ENCODE data around the gene CDC14C.

The CDC14C gene

DNA sequence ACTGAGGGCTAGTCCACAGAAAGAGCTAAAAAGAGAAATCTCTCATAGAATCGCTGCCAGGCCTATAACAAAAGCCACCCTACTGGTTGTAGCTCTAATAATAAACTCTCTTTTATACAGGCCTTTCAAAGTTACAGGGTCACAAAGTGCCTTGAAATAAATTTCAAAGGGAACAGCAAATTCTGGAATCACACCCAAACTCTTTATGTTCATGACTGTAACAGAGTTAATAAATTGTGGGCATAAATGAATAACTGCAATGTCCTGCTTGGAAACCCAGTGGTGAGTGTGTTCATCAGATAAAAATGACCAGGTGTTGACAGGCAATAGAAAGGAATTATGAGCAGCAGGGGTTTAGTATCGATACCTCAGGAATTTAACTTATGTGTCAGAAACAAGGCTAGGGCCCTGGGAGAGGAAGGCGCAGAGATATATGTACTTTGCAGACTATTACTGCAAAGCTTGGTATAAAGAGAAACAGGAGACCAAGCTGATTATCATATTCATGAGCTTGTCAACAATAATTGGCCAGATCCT, 9.3 kb downstream of the CDC14C start:
- Mint-ChIP-seq H3K36me3 (ENCODE audit: insufficient read depth) (no peaks in the 10 kb centered on the region), H3K9me3 (peaks cover 9% of the 10 kb centered on the region), H3K4me1 (no peaks in the 10 kb centered on the region), H3K27me3 (no peaks in the 10 kb centered on the region), H3K27ac (ENCODE audit: low read depth) (no peak overlapping the region), H3K4me3 (no peak overlapping the region)
- no peak for ATAC-seq (replicated peaks; ENCODE audit: extremely low read depth, poor library complexity, severe bottlenecking)
- no peak for DNase-seq (ENCODE audit: low spot score in 2 of 2)

GRCh38 chr7:48938539-48939295, 14.4 kb downstream of the CDC14C start:
- Mint-ChIP-seq H3K27ac (ENCODE audit: low read depth) (no peak overlapping the region), H3K27me3 (no peaks in the 10 kb centered on the region), H3K9me3 (peaks cover 14% of the 10 kb centered on the region), H3K36me3 (ENCODE audit: insufficient read depth) (no peaks in the 10 kb centered on the region), H3K4me1 (no peaks in the 10 kb centered on the region), H3K4me3 (no peak overlapping the region)
- DNase-seq (ENCODE audit: low spot score in 2 of 2) (no peak), ATAC-seq (replicated peaks; ENCODE audit: extremely low read depth, poor library complexity, severe bottlenecking) (no peak)

- no peak for DNase-seq (ENCODE audit: low spot score in 2 of 2)
- H3K27me3 Mint-ChIP-seq: no peaks in the 10 kb centered on the region
These were observed 19.1 kb downstream of the CDC14C start for GRCh38 chr7:48943279-48943990.

DNA sequence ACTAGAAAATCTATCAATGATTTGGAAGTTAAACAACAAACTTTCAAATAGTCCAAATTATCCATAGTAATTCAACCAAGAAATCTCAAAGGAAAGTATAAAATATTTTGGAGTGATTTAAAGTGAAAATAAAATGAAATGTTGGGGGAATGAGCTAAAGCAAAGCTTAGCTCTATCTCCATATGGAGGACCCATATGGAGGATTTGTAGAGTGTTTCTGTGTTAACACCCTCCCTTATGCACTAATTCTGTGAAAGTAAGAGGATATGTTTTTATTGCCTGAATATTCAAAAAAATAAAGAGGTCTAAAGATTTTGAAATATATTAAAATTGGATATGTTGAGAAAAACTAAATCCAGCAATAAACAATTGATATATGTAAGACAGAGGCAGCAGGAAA, 31.6 kb downstream of the CDC14C start:
- Mint-ChIP-seq H3K27me3 (no peaks in the 10 kb centered on the region), H3K27ac (ENCODE audit: low read depth) (no peak overlapping the region), H3K9me3 (peaks cover 13% of the 10 kb centered on the region), H3K36me3 (ENCODE audit: insufficient read depth) (no peaks in the 10 kb centered on the region), H3K4me3 (no peak overlapping the region), H3K4me1 (no peaks in the 10 kb centered on the region)
- no peak for DNase-seq (ENCODE audit: low spot score in 2 of 2)
- ATAC-seq (replicated peaks; ENCODE audit: extremely low read depth, poor library complexity, severe bottlenecking): no peak

More at GRCh38 chr7:48943279-48943990, 19.1 kb downstream of the CDC14C start:
- Mint-ChIP-seq H3K4me1 (no peaks in the 10 kb centered on the region), H3K9me3 (peaks cover 11% of the 10 kb centered on the region), H3K27ac (ENCODE audit: low read depth) (no peak overlapping the region), H3K4me3 (no peak overlapping the region), H3K36me3 (ENCODE audit: insufficient read depth) (no peaks in the 10 kb centered on the region)
- no peak for ATAC-seq (replicated peaks; ENCODE audit: extremely low read depth, poor library complexity, severe bottlenecking)

DNA sequence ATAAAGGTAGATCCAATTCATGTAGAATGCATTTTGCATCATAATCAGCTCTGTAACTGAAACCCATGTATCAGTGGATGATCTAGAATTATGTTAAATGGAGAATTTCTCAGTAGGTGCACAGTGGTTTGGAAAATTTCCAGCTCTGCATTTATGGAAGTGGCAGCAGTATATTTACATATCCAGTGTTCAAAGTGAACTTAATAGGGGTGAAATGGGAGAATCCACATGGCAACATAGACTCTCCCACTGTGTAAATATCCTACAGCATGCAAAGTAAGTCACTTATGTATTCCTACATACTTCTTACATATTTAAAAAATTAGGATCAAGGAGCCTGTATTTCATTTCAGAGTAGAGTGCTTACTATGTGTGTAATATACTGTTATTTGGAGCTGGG, 35.3 kb downstream of the CDC14C start:
- H3K27me3 Mint-ChIP-seq: no peaks in the 10 kb centered on the region
- H3K4me1 Mint-ChIP-seq: no peaks in the 10 kb centered on the region

DNA sequence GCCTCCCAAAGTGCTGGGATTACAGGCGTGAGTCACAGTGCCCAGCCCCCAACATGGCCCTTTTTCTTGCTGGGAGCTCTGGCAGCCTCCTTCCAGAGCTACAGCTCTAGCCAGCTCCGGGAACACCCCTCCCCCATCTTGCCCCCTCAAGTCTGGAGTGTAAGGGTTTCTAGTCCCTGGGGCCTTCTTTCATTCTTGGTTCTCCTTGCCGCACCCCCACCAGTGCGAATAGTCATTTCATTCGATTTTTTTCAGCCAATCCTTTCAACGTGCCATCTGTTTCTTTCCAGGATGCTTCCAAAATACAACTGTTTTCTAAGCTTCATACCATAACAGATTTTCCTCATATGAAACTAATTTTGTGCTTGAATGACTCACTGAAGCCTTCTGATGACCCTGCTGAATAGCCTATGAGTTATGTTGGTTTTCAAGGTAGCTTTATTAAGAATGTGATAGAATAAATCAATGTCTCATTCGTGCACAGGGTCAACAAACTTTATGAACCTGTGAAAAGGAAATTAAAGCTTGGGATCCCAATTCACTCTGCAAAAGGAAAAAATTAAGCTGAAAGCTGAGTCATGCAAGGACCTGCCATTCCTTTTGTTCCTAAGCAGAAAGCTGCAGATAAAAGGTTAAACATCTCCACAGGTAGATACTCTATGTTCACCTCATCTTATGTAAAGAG, 38.6 kb downstream of the CDC14C start:
- DNase-seq (ENCODE audit: low spot score in 2 of 2): no peak
- Mint-ChIP-seq H3K4me3 (no peak overlapping the region), H3K27me3 (no peaks in the 10 kb centered on the region), H3K36me3 (ENCODE audit: insufficient read depth) (no peaks in the 10 kb centered on the region), H3K9me3 (no peaks in the 10 kb centered on the region), H3K4me1 (no peaks in the 10 kb centered on the region), H3K27ac (ENCODE audit: low read depth) (no peak overlapping the region)
- no peak for ATAC-seq (replicated peaks; ENCODE audit: extremely low read depth, poor library complexity, severe bottlenecking)

More for the DNA sequence above, 35.3 kb downstream of the CDC14C start:
- Mint-ChIP-seq H3K9me3 (no peaks in the 10 kb centered on the region), H3K27ac (ENCODE audit: low read depth) (no peak overlapping the region), H3K36me3 (ENCODE audit: insufficient read depth) (no peaks in the 10 kb centered on the region), H3K4me3 (no peak overlapping the region)
- DNase-seq (ENCODE audit: low spot score in 2 of 2) (no peak), ATAC-seq (replicated peaks; ENCODE audit: extremely low read depth, poor library complexity, severe bottlenecking) (no peak)

- no peak for ATAC-seq (replicated peaks; ENCODE audit: extremely low read depth, poor library complexity, severe bottlenecking)
- H3K27me3 Mint-ChIP-seq: no peaks in the 10 kb centered on the region
These were observed 39.7 kb downstream of the CDC14C start for GRCh38 chr7:48964074-48964473.

GRCh38 chr7:48971173-48971572, 46.8 kb downstream of the CDC14C start:
- DNase-seq (ENCODE audit: low spot score in 2 of 2) (no peak), ATAC-seq (replicated peaks; ENCODE audit: extremely low read depth, poor library complexity, severe bottlenecking) (no peak)
- no peaks in the 10 kb centered on the region for H3K27me3 Mint-ChIP-seq
- no peaks in the 10 kb centered on the region for H3K36me3 Mint-ChIP-seq (ENCODE audit: insufficient read depth)
- peaks cover 16% of the 10 kb centered on the region for H3K9me3 Mint-ChIP-seq
- no peak overlapping the region for H3K4me3 Mint-ChIP-seq
- H3K4me1 Mint-ChIP-seq: no peaks in the 10 kb centered on the region
- no peak overlapping the region for H3K27ac Mint-ChIP-seq (ENCODE audit: low read depth)

More at GRCh38 chr7:48964074-48964473, 39.7 kb downstream of the CDC14C start:
- Mint-ChIP-seq H3K4me1 (no peaks in the 10 kb centered on the region), H3K4me3 (no peak overlapping the region), H3K9me3 (no peaks in the 10 kb centered on the region), H3K36me3 (ENCODE audit: insufficient read depth) (no peaks in the 10 kb centered on the region), H3K27ac (ENCODE audit: low read depth) (no peak overlapping the region)
- DNase-seq (ENCODE audit: low spot score in 2 of 2): no peak

- Mint-ChIP-seq H3K27ac (ENCODE audit: low read depth) (no peak overlapping the region), H3K9me3 (peaks cover 27% of the 10 kb centered on the region), H3K27me3 (no peaks in the 10 kb centered on the region), H3K36me3 (ENCODE audit: insufficient read depth) (no peaks in the 10 kb centered on the region), H3K4me3 (no peak overlapping the region), H3K4me1 (no peaks in the 10 kb centered on the region)
- DNase-seq (ENCODE audit: low spot score in 2 of 2) (no peak), ATAC-seq (replicated peaks; ENCODE audit: extremely low read depth, poor library complexity, severe bottlenecking) (no peak)
These were observed 51.9 kb downstream of the CDC14C start for GRCh38 chr7:48976253-48976652.

GRCh38 chr7:48976850-48977249, 52.5 kb downstream of the CDC14C start:
- Mint-ChIP-seq H3K4me1 (no peaks in the 10 kb centered on the region), H3K4me3 (no peak overlapping the region), H3K9me3 (peaks cover 24% of the 10 kb centered on the region), H3K36me3 (ENCODE audit: insufficient read depth) (no peaks in the 10 kb centered on the region), H3K27me3 (no peaks in the 10 kb centered on the region), H3K27ac (ENCODE audit: low read depth) (no peak overlapping the region)
- no peak for ATAC-seq (replicated peaks; ENCODE audit: extremely low read depth, poor library complexity, severe bottlenecking)
- no peak for DNase-seq (ENCODE audit: low spot score in 2 of 2)
